K562 (cell line): ENCODE results near the gene CPNE1. TPM values are rescaled to one million over a fixed set of nuclear protein-coding genes. Genes with fewer than 3 reads are reported as not detected.

ENCODE experiments used
- ATAC-seq: fragments of 200-7000 bp; cut with Tn5 transposase; 3 replicates; pipeline ENCODE4 v1.9.1; 2020; ENCODE audit warnings: moderate library complexity
- BruUV-seq: library from RNA; stranded (reverse); fragments of 400-500 nt; replicated peaks from 2 replicates; lab custom pipeline; 2021; lab: Mats Ljungman, UMichigan
- CTCF ChIA-PET: fragments of 300-600 bp; formaldehyde crosslinking; extraction: SDS; loops from one replicate; lab custom pipeline; 2021; ENCODE audit warnings: low intra/inter-chr PET ratio; lab: Yijun Ruan, JAX
- POLR2A ChIA-PET: fragments of 300-600, 350-650 bp; sonication (Branson Sonifier 250); formaldehyde crosslinking; extraction: SDS; loops from one replicate; lab custom pipeline; 2021; ENCODE audit warnings: antibody characterized with exemption, inconsistent platforms; lab: Yijun Ruan, JAX
- DNase-seq, 4 experiments: peaks; one replicate each; pipeline versions ENCODE4 v3.0.0 to v3.0.0-alpha.2; 2011 to 2018; ENCODE audit warnings: low spot score in 3 of 4, mixed read lengths in 3 of 4; ENCODE audit errors: extremely low read depth in 1 of 4
- FAIRE-seq: peaks from 2 replicates; lab custom pipeline; 2011; peaks lifted over from hg19 to GRCh38; lab: Jason Lieb, UNC
- H2AFZ ChIP-seq: 2 replicates; pipeline ENCODE4 v1.6.0; 2011; ENCODE audit warnings: low read depth, low read length, control low read depth, inconsistent platforms
- H3K27ac ChIP-seq: fragments of 200-600 bp; 3 replicates; pipeline ENCODE4 v1.8.0; 2011; ENCODE audit warnings: low read depth, mild to moderate bottlenecking, control low read depth, inconsistent platforms, low read length, moderate library complexity, mixed read lengths; ENCODE audit errors: extremely low read depth
- H3K27me3 ChIP-seq, 2 experiments: fragments of 300-600 bp in 1 of 2; 2 replicates in 1 of 2; 3 replicates in 1 of 2; pipeline versions ENCODE4 v1.6.0 to v1.8.0; 2011; ENCODE audit warnings: inconsistent platforms in 2 of 2, low read length in 2 of 2, mild to moderate bottlenecking in 1 of 2, mixed read lengths in 1 of 2, moderate library complexity in 1 of 2; ENCODE audit not compliant: control insufficient read depth in 2 of 2, insufficient read depth in 2 of 2
- H3K36me3 ChIP-seq: fragments of 300-600 bp; 3 replicates; pipeline ENCODE4 v1.8.0; 2011; ENCODE audit warnings: mild to moderate bottlenecking, low read length, inconsistent platforms; ENCODE audit not compliant: control insufficient read depth, insufficient read depth
- H3K4me1 ChIP-seq, 2 experiments: fragments of 200-600 bp in 1 of 2; replicated peaks in 1 of 2; 2 replicates in 1 of 2; 3 replicates in 1 of 2; pipeline versions ENCODE4 v1.5.1 to v1.8.0; 2011; ENCODE audit warnings: inconsistent platforms in 2 of 2, low read length in 2 of 2, mild to moderate bottlenecking in 1 of 2, mixed read lengths in 1 of 2, moderate library complexity in 1 of 2; ENCODE audit not compliant: control insufficient read depth in 2 of 2, insufficient read depth in 2 of 2
- H3K4me2 ChIP-seq: 2 replicates; pipeline ENCODE4 v1.6.1; 2011; ENCODE audit warnings: low read length, control low read depth, inconsistent platforms, mixed read lengths; ENCODE audit not compliant: insufficient read depth
- H3K4me3 ChIP-seq: fragments of 200-600 bp; sonication (generic), shearing (Covaris generic); 2 replicates; pipeline ENCODE4 v1.5.1; 2016; ENCODE audit warnings: control low read depth, inconsistent platforms
- H3K79me2 ChIP-seq: fragments of 200-600 bp; 3 replicates; pipeline ENCODE4 v1.8.0; 2011; ENCODE audit warnings: low read length, inconsistent platforms; ENCODE audit not compliant: control insufficient read depth, insufficient read depth
- H3K9ac ChIP-seq, 2 experiments: 2 replicates each; pipeline versions ENCODE4 v1.6.0 to v1.6.1; 2011; ENCODE audit warnings: low read depth in 2 of 2, low read length in 2 of 2, control low read depth in 1 of 2, inconsistent platforms in 1 of 2, mild to moderate bottlenecking in 1 of 2, mixed read lengths in 1 of 2; ENCODE audit not compliant: insufficient read depth in 1 of 2
- H3K9me1 ChIP-seq: one replicate; pipeline ENCODE4 v1.6.0; 2011; ENCODE audit warnings: inconsistent platforms, mild to moderate bottlenecking, low read length, moderate library complexity; ENCODE audit not compliant: control insufficient read depth, insufficient read depth
- H3K9me3 ChIP-seq: replicated peaks from 2 replicates; pipeline ENCODE4 v1.5.1; 2011; ENCODE audit warnings: low read depth, low read length, inconsistent platforms; ENCODE audit not compliant: control insufficient read depth, insufficient read depth
- H4K20me1 ChIP-seq: replicated peaks from 2 replicates; pipeline ENCODE4 v1.6.1; 2011; ENCODE audit warnings: low read length, inconsistent platforms, mixed read lengths; ENCODE audit not compliant: control insufficient read depth, insufficient read depth
- CTBP1 ChIP-seq: fragments of 450-650 bp; IDR thresholded peaks from 2 replicates; pipeline ENCODE4 v1.6.1; 2016; ENCODE audit warnings: borderline replicate concordance
- ETV1 ChIP-seq: fragments of 450-650 bp; conservative IDR thresholded peaks from 2 replicates; pipeline ENCODE4 v1.6.1; 2016; ENCODE audit warnings: missing genetic modification characterization, control low read depth, low read depth, missing compliant biosample characterization
- FOXJ3 ChIP-seq: sonication (generic); formaldehyde crosslinking; IDR thresholded peaks from 2 replicates; pipeline ENCODE4 v1.4.0; 2020; ENCODE audit warnings: mild to moderate bottlenecking, missing genetic modification reagents
- KLF1 ChIP-seq: fragments of 450-650 bp; IDR thresholded peaks from 2 replicates; pipeline ENCODE4 v1.6.1; 2016; ENCODE audit warnings: missing genetic modification characterization, missing compliant biosample characterization
- MAZ ChIP-seq, 2 experiments: fragments of 450-650 bp in 1 of 2; sonication (generic) in 1 of 2; formaldehyde crosslinking; IDR thresholded peaks in 1 of 2; conservative IDR thresholded peaks in 1 of 2; 2 replicates each; pipeline versions ENCODE4 v1.4.0 to v1.5.0; 2020; ENCODE audit warnings: mild to moderate bottlenecking in 1 of 2, missing genetic modification reagents in 1 of 2
- MNT ChIP-seq, 2 experiments: fragments of 450-650 bp; conservative IDR thresholded peaks; 2 replicates each; pipeline ENCODE4 v1.6.1; 2017; ENCODE audit warnings: mild to moderate bottlenecking in 2 of 2, moderate library complexity in 2 of 2
- RAD21 ChIP-seq, 2 experiments: fragments of 250-450 bp in 1 of 2; fragments of 450-650 bp in 1 of 2; sonication (Bioruptor Pico) in 1 of 2; formaldehyde crosslinking in 1 of 2; IDR thresholded peaks in 1 of 2; conservative IDR thresholded peaks in 1 of 2; 2 replicates each; pipeline versions ENCODE4 v1.4.0 to v1.8.0; 2020 to 2022; ENCODE audit warnings: mild to moderate bottlenecking in 2 of 2, moderate library complexity in 1 of 2
- RBBP5 ChIP-seq: fragments of 200-600 bp; sonication (generic); IDR thresholded peaks from 2 replicates; pipeline ENCODE4 v1.6.1; 2012; ENCODE audit warnings: borderline replicate concordance, mild to moderate bottlenecking, low read length, control low read depth, inconsistent platforms; ENCODE audit not compliant: insufficient read depth, poor library complexity, severe bottlenecking
- ZBTB7A ChIP-seq: IDR thresholded peaks from 2 replicates; pipeline ENCODE4 v1.6.1; 2011; ENCODE audit warnings: low read depth, mild to moderate bottlenecking, low read length, moderate library complexity, borderline replicate concordance; ENCODE audit not compliant: control insufficient read depth
- WGBS: fragments of 100-300 bp; shearing (Covaris generic); methylation state at CpG from one replicate; pipeline ENCODE4 v1.1.6; 2016; ENCODE audit warnings: low coverage, mixed read lengths; ENCODE audit not compliant: insufficient coverage; ENCODE audit errors: missing lambda C conversion rate; 5-methylcytosine and 5-hydroxymethylcytosine counted together
- in situ Hi-C: fragments of 300-500 bp; cut with MboI; formaldehyde crosslinking; loops from 4 replicates; pipeline ENCODE4 v1.15.0; 2018; ENCODE audit warnings: inconsistent platforms, mixed read lengths
- intact Hi-C: fragments of 100-400 bp; cut with micrococcal nuclease; formaldehyde crosslinking; loops from 2 replicates; pipeline ENCODE4 v1.14.2; 2022
- polyA plus RNA-seq, 8 experiments: library from polyadenylated mRNA; depleted of rRNA in 4 of 8; stranded (reverse) in 5 of 8; unstranded in 3 of 8; fragments of >200 nt; fragmentation: Nextera tagmentation in 2 of 8; fragmentation: Illumina TruSeq in 1 of 8; extraction: Ambion mirVana in 2 of 8; extraction: Trizol in 1 of 8; gene quantifications; 2 replicates each; pipeline versions ENCODE4 v1.2.1 to v1.2.3, GENCODE V29; 2011 to 2014; ENCODE audit warnings: inconsistent platforms in 1 of 8, missing spikeins in 1 of 8
- total RNA-seq, 7 experiments: library from RNA; depleted of rRNA in 6 of 7; stranded (reverse); fragments of >200 nt in 6 of 7; fragmentation: Illumina TruSeq in 2 of 7; extraction: Trizol in 2 of 7; gene quantifications; 2 replicates each; pipeline versions ENCODE4 v1.2.1 to v1.2.3, GENCODE V29; 2011 to 2021; ENCODE audit warnings: low replicate concordance in 1 of 7
- TF ChIP-seq, protein P1 (sequence below): sonication (generic); formaldehyde crosslinking; IDR thresholded peaks from 2 replicates; pipeline ENCODE4 v1.8.0; 2022; ENCODE audit warnings: mild to moderate bottlenecking, missing genetic modification reagents, borderline replicate concordance
- TF ChIP-seq, protein P2 (sequence below), 2 experiments: fragments of 200-800 bp in 1 of 2; sonication (Bioruptor generic) in 1 of 2; sonication (generic) in 1 of 2; formaldehyde crosslinking in 1 of 2; IDR thresholded peaks in 1 of 2; conservative IDR thresholded peaks in 1 of 2; 2 replicates each; pipeline versions ENCODE4 v1.5.0 to v1.6.1; 2016 to 2020; ENCODE audit warnings: missing compliant biosample characterization in 1 of 2, missing genetic modification characterization in 1 of 2, missing genetic modification reagents in 1 of 2

CPNE1 gene
- total and polyA plus RNA-seq, 9 of the 15 experiments (the other 6 are each of a cell fraction or from before 2014, with no cell fraction given), result 42.1 to 102 (median 56.0) TPM

DNA sequence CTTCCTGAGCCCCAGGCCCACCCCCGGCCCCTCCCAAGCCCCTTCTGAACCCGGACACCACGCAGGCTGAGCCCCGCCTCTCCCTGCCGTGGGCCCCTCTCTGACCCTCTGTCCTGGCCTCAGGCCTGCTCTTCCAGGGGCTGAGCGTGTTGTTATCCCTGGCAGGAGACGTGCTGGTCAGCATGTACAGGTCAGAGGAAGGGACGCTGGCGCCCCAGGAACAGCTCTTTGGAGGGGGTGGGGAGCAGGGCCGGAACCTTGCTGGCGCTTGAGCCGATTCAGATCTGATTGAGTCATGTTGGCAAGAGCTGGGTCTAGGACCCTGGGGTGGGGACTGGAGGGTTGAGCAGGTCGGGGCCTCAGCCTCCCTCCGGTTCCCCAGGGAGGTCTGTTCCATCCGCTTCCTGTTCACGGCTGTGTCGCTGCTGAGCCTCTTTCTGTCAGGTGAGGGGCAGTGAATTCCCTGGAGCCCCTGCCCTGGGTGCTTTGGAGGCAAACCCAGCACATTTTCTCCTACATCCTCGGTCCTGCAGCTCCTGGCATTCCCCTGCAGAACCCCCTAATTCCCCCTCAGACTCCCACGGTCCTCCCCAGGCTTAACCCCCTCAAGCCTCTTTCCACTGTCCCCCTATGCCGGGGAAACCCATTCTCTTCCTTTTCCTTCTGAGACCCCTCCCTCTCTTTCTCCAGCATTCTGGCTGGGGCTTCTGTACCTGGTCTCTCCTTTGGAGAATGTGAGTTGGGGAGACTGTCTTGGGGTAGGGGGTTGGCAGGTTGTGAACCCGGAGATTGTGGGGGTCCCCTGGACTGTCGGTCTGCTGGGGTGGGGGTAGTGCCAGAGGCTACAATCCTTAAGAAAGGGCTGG lies 47.1 kb downstream of the CPNE1 start:
- ChIA-PET POLR2A (interaction anchor here (0.7 to 2.2 kb wide), 18 partner anchors 10 to 125 kb away, joined by 3 to 7 read pairs (median 4); partner anchors contain the start of genes CPNE1, NFS1, RBM12 and RBM39), CTCF (interaction anchor here (0.8 kb wide), 1 partner anchor 51 kb away, joined by 3 read pairs; no protein-coding TSS in a partner anchor)
- peak overlapping the region; percentile 75 for H3K4me2 ChIP-seq
- peak overlapping the region; percentile 86 for H2AFZ ChIP-seq
- H3K9me3 ChIP-seq, result no peaks in the 10 kb centered on the region
- H3K27ac ChIP-seq, result peak overlapping the region; percentile 84; the same call in 2 of the 3 replicates
- intact Hi-C loops, result loop anchor here (2.0 to 10.0 kb wide), 3 partner anchors 45 to 153 kb away; partner anchors contain the start of genes CPNE1, NFS1, RBM12 and ROMO1
- peak overlapping the region; percentile 55 to 94 for H3K9ac ChIP-seq
- H3K4me3 ChIP-seq, result peak overlapping the region; percentile 42
- ATAC-seq (peak; percentile 66), DNase-seq (peak; percentile 71 to 79 (median 76)), FAIRE-seq (peak; percentile 80)
- no peaks in the 10 kb centered on the region for H3K27me3 ChIP-seq
- H3K9me1 ChIP-seq, result no peaks in the 10 kb centered on the region
- no TSS peak for BruUV-seq
- peaks cover 7 to 39% of the 10 kb centered on the region in 2 experiments; a peak in 4 of 5 replicates for H3K4me1 ChIP-seq
- WGBS, result 16% methylated on average over 18 of the region's 22 CpGs
- H3K36me3 ChIP-seq, result 0 out of 3 replicates have a peak, but pooled peaks cover 4% of the 10 kb centered on the region
- in situ Hi-C loops, result no loop called here
- H4K20me1 ChIP-seq, result no peaks in the 10 kb centered on the region
- 0 out of 3 replicates have a peak, but pooled peaks cover 4% of the 10 kb centered on the region for H3K79me2 ChIP-seq
- TF ChIP-seq CTBP1 (no peak), KLF1 (no peak), RBBP5 (peak; percentile 33), MAZ (CRISPR knock-in tag; conservative IDR thresholded peaks at IDR 0.05 in 1 of 2, IDR thresholded peaks at IDR 0.05 in 1 of 2) (0 out of 4 replicates have a peak, but pooled peaks of 1 of the 2 experiments have one; percentile 14), ETV1 (tag) (peak; percentile 52; the same call in 1 of the 2 replicates), FOXJ3 (CRISPR knock-in tag) (no peak), RAD21 (CRISPR knock-in tag; conservative IDR thresholded peaks at IDR 0.05 in 1 of 2, IDR thresholded peaks at IDR 0.05 in 1 of 2) (peak in 1 of 2 experiments; percentile 44; a peak in 2 of 4 replicates), ZBTB7A (peak; percentile 80), MNT (conservative IDR thresholded peaks at IDR 0.05) (0 out of 4 replicates have a peak, but pooled peaks of 1 of the 2 experiments have one; percentile 10)
- TF ChIP-seq, protein P1, sequence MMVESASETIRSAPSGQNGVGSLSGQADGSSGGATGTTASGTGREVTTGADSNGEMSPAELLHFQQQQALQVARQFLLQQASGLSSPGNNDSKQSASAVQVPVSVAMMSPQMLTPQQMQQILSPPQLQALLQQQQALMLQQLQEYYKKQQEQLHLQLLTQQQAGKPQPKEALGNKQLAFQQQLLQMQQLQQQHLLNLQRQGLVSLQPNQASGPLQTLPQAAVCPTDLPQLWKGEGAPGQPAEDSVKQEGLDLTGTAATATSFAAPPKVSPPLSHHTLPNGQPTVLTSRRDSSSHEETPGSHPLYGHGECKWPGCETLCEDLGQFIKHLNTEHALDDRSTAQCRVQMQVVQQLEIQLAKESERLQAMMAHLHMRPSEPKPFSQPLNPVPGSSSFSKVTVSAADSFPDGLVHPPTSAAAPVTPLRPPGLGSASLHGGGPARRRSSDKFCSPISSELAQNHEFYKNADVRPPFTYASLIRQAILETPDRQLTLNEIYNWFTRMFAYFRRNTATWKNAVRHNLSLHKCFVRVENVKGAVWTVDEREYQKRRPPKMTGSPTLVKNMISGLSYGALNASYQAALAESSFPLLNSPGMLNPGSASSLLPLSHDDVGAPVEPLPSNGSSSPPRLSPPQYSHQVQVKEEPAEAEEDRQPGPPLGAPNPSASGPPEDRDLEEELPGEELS, result 0 out of 2 replicates have a peak, but pooled peaks have one; percentile 44
- TF ChIP-seq, protein P2, sequence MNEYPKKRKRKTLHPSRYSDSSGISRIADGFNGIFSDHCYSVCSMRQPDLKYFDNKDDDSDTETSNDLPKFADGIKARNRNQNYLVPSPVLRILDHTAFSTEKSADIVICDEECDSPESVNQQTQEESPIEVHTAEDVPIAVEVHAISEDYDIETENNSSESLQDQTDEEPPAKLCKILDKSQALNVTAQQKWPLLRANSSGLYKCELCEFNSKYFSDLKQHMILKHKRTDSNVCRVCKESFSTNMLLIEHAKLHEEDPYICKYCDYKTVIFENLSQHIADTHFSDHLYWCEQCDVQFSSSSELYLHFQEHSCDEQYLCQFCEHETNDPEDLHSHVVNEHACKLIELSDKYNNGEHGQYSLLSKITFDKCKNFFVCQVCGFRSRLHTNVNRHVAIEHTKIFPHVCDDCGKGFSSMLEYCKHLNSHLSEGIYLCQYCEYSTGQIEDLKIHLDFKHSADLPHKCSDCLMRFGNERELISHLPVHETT (CRISPR knock-in tag; conservative IDR thresholded peaks at IDR 0.05 in 1 of 2, IDR thresholded peaks at IDR 0.05 in 1 of 2), result no peak
